GM18505 (cell line): Measurements from ENCODE around the gene PITPNM2.

ENCODE experiments used
- ATAC-seq: cut with Tn5 transposase; IDR thresholded peaks from one replicate; pipeline ENCODE4 v1.9.1; 2021; ENCODE audit not compliant: unreplicated experiment
- POLR2A ChIP-seq: IDR thresholded peaks from 4 replicates; pipeline ENCODE4 v1.6.1; 2011; ENCODE audit warnings: borderline replicate concordance; ENCODE audit not compliant: insufficient read depth, insufficient read length; ENCODE audit errors: extremely low read depth

Gene PITPNM2

DNA sequence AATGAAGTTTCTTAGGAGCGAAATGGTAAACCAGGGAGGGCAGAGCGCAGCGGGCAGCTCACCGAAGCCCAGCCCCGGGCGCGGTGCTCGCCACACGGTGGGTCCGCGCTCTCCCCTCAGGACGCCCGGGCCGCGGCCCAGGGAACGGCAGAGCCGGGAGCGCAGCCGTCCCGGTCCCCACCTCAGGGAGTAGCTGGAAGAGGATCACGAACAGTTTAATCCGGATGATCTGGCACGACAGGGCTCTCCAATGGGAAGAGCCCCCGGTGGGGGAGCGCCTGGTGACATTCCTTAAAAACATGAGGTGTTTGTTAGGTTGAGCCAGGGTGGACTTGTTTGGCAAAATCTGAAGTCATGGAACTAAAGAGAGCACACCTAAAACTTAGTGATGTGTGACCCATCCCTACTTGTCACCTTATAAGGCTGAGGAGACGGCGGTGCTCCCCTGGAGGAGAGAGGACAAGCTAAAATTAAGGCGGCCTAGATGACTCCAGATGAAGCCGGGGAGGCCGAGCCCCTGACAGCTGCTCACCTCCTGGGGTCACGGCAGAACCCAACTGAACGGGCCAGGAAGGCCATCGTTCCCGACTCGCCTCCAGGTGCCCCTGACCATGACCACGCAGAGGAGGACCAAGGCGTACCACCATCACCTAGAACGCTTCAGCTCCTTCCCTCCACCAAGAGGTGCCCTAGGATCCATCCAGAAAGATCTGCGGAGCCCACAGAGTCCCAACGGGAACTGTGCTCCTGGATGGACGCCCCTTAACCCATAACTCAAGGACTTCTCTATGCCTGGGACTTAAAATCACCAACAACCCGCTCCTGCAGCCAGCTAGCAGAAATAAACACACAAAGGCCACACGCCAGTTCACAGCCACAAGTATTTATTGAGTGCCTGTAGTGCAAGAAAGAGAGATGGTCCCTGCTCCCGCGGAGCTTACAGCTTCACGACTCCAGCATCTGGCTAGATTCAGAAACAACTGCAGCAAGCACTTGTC lies 866 bp upstream of the PITPNM2 start:
- no peak for TF ChIP-seq POLR2A
- ATAC-seq, result no peak

DNA sequence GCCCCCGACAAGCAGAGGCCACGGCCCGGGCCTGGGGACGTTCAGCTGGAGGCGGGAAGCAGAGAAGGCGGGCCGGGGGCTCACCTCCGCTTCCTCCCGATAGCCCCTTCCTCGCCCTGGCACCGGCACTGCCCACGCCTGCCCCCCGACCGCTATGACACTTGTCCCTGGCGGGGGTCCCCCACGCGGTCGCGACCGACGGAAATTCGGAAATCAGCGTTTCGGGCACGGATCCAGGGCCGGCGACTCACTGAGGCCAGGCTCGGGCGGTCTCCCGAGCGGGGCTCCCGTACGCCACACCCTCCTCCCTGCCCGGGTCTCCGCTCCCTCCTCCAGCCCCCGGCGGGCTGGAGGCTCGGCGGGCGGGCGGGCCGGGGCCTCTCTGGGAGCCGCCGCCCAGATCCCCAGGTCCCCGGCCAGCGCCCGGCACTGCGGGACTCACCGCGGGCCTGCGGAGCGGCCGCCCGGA lies 581 bp downstream of the PITPNM2 start:
- ATAC-seq, result no peak

DNA sequence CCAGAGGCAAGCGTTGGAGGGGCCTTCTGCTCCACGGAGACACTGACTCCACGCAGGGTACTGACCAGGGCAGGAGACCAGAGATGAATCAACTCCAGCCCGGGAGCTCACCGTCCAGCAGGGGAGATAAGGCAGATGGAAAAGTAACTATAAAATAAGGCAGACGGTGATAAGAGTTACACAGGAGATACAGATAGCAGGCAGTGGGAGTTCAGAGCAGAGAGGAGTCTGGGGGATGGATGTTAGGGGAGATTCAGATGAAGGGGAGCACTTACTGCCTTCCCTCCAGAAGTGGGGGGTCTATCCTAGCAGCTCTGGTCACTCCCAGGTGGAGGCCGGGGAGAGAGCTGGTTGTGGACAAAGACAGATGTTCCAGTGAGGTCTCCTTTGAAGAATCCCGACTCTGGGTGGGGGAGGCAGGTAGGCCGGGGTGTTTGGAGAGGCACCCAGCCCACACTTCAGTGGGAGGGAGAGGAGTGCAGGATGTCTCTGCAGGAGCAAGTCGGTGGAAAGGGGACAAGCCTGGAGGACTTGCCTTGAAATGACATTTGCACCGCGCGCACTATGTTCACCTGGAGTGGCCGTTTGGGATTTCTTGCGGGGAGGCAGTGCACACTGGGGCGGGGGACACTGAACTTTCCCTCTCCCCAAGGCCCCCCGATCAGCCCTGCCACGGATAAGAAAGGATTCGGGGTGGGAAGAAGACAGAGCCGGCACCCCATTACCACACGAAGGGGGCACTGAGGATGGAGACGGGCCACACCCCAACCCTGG lies 1.2 kb downstream of the PITPNM2 start:
- no peak for ATAC-seq
- no peak for TF ChIP-seq POLR2A

More for the DNA sequence above, 581 bp downstream of the PITPNM2 start:
- TF ChIP-seq POLR2A, result no peak

DNA sequence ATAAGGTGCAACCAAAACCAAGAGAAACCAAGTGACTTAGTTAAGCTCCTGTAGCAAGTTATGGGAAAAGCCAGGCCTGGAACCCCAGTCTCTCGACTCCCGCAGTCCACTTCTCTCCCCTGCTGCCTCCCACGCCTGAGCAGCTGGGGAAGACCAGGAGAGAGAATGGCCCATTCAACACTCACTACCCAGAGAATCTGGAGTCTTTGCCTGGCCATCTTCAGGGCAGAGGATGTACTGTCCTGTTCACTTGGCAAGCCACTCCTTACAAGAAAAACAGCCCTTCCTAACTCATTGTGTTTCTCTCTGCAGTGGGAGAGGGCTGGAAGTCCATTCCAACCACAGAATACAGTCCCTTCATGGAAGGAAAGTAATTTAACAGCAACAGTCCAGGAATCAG lies 1.8 kb downstream of the PITPNM2 start:
- no peak for TF ChIP-seq POLR2A
- no peak for ATAC-seq

DNA sequence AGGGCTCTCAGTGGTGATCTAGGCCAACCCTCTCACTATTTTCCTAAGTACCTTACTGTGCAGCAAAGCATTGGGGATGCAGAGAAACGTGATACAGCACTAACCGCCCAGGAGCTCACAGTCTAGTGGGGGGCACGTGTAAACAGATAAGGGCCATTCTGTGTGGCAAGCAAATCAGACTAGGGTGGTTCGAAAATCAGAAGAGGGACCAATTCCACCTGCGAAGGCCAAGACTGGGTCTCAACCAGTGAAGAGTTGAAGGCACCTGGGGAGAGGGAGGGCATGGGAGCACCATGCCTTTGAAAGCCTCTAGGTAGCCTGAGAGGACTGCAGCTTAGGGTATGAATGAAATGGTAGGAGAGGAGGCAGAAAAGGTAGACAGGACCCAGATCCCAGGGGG lies 2.2 kb downstream of the PITPNM2 start:
- ATAC-seq, result no peak
- TF ChIP-seq POLR2A, result no peak

DNA sequence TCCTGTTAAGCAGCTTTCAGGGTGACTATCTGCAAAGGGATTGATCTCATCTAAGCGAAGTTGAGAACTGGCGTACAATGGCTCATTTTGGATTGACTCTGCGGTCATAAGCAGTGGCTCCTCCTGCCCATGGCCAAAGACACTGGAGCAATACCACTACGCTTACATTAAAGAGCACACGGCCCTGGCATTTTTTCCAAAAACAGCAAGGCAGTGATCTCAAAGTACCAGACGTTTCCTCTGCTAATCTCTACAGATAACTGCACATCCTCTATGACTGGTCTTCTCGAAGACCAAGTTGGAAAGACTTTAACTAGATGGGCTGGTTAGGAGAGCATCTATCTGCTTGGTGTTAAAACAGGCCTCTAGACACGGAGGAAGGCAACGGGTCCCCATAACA lies 2.7 kb downstream of the PITPNM2 start:
- TF ChIP-seq POLR2A, result no peak
- ATAC-seq, result no peak

DNA sequence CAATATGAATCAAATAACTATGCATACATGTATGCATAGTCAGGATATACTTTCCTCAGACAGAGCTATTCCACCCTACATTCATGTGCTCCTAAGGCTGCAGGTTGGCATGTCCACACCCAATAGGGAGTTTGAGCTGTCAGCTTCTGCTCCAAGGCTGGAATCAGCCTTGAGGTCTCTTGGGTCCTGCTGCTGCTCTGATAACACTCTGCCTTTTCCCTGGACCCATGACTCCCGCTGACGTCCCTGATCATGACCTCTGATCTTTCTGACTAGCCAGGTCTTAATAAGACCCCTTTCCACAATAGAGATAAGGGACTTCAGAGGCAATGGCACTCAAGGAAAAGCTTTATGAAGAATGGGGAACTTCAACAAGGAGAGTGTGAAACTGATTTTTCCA lies 5.7 kb downstream of the PITPNM2 start:
- no peak for ATAC-seq
- TF ChIP-seq POLR2A, result no peak

DNA sequence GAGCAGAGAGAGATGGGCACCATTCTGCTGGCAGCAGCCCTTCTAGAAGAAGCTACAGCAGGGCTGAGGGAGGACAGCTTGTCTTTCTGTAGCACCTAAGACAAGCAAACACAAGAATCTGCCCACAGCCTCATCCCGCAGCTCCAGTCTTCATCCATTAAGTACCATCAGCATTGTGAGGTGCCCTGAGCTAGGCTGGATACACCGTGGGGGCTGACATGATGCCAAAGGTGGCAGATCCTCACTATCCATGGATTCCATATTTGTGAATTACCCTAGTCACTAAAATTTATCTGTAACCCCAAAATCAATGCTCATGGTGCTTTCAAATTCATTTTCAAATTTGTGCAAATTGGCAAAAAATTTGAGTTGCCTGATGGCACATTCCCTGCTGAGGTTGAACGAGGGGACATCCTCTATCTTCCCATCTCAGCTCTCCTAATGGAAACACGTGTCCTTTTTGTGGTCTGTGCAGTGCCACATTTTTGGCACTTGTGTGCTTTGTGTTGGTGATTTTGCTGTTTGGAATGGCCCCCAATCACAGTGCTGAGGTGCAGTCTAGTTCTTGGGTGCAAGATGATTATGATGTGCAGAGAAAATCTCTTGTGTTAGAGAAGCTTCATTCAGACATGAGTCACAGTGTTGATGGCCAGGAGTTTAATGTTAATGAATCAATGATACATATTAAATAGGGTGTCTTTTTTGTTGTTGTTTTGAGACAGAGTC lies 7.0 kb downstream of the PITPNM2 start:
- no peak for TF ChIP-seq POLR2A
- ATAC-seq, result no peak

DNA sequence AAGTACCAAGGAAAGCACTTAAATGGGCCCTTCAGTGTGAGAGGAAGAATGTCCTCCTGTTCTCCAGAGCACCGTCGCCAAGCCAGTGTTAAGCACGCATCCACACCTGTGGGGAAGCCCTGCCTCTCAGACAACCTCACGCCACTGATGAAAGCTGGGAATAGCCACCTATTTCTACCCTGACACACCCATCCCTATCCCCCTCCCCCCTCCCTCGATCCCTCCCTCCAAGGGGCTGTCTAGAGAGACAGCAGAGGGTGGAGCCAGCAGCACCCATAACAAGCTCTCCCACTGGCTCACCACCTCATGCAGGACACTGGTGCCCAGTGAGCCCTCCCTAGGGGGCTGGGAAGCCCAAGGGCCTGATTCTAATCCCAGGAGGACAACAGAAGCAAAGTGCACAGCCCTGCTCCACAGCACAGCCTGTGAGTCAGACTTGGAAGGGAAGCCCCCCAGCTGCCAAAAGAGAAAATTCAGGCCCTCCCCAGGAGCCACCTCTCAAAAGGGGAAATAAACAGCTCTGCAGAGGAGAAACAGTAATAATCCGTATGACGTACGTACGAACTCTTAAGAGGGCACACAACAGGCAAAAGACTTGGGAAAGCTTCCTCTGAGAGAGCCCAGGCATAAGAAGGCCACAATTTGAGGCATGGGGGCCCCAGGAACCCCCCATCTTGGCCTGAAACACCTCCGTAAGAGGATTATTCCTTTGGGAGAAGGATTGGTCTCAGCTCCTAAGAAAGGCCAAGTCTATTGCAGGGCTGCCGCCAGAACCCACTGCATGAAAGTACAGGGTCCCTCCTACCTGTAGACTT lies 7.8 kb downstream of the PITPNM2 start:
- TF ChIP-seq POLR2A, result no peak
- ATAC-seq, result no peak

DNA sequence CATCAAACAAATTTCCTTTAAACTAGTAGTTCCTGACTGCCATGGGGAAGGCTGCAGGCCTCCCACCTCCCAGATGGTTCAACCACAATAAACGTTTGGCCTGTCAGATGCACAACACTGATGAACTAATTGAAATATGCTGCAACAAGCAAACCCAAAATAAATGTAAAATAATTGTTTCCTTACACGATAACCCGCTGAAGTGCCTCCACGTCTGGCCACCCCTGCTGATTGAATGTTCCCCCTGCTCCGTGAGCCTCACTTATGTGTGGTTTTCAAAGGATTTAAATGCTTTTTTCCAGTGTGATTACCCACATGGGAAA lies 8.4 kb downstream of the PITPNM2 start:
- TF ChIP-seq POLR2A, result no peak
- no peak for ATAC-seq

DNA sequence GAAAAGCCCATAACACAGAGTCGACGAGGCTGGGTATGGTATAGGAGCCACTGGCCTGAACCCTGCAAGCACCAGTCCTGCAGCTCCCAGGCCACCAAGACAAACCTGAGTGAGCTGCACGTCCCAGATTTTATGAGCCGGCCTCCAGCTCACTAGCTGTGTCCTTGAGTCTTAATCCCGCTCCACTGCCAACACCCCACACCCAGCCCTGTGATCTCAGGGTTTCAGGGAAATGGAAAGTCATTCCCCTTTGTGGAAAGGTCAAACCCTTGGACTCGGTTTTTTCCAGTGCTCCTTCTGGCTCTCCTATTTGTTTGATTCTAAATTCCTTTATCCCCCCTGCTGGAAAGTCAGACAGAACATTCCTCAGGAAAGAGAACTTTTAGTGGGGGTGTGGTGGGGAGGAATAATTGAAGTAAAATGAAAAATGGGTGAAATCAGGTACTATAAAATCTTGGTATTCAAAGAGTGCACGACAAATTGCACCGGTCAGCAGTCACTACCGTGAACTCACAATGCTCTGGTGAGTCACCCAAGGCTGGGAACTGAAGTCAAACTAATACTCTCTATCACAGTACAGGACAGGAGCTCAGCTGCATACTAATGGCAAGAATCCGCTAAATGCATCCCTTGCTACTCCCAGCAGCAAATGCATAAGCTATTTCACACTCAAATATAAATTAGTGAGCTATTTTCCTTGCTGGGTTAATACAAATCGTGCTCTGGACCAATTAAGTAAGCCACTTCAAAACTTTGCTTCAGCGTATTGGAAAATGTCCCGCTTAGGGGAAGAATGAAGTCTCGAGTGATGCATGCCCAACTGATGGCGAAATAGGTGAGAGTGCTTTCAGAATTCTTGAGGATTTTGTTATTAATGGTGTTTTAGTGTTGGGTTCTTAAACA lies 9.0 kb downstream of the PITPNM2 start:
- ATAC-seq, result no peak
- no peak for TF ChIP-seq POLR2A
